Measurements from ENCODE around the gene PHACTR1.

GRCh38 chr6:13328076-13328874 is 611.7 kb downstream of the PHACTR1 start, which contains the start of gene TBC1D7:
- peak; percentile 94 for TF ChIP-seq POLR2A (IDR thresholded peaks at IDR 0.05; ENCODE audit: low read length)
- TF ChIP-seq GATA1 (IDR thresholded peaks at IDR 0.05; ENCODE audit: low read depth, low read length): no peak
